Esophagus muscularis mucosa (tissue), 3 donors: ENCODE results near the gene KLF6.

Experiments used
- CTCF ChIP-seq, 3 experiments: fragments of 200-600 bp in 2 of 3; fragments of 450-650 bp in 1 of 3; sonication (generic) in 2 of 3; IDR thresholded peaks; one replicate each; pipeline ENCODE4 v1.5.1; 2017 to 2019; ENCODE audit warnings: antibody characterized with exemption in 3 of 3, mild to moderate bottlenecking in 2 of 3, moderate library complexity in 1 of 3
- POLR2A ChIP-seq: fragments of 450-650 bp; IDR thresholded peaks from one replicate; pipeline ENCODE4 v1.6.1; 2017; ENCODE audit warnings: antibody characterized with exemption, moderate library complexity, mild to moderate bottlenecking, low read depth
- POLR2AphosphoS5 ChIP-seq, 2 donors: sonication (generic); formaldehyde crosslinking; IDR thresholded peaks; one replicate each; pipeline ENCODE4 v1.6.1; 2017; ENCODE audit warnings: antibody characterized with exemption in 2 of 2

GRCh38 chr10:3807211-3807927 lies 22.4 kb upstream of the KLF6 start:
- TF ChIP-seq CTCF (IDR thresholded peaks at IDR 0.05) (no peak), POLR2A (no peak), POLR2AphosphoS5 (IDR thresholded peaks at IDR 0.05) (no peak)
